MCF 10A (cell line): ENCODE results near the gene ARVCF. TPM values are rescaled to one million over a fixed set of nuclear protein-coding genes. Genes with fewer than 3 reads are reported as not detected.

ENCODE experiments used
- BruUV-seq: library from RNA; stranded (reverse); fragments of 400-500 nt; replicated peaks from 2 replicates; lab custom pipeline; 2021; lab: Mats Ljungman, UMichigan
- CTCF ChIA-PET: fragments of 300-600 bp; sonication (Branson Sonifier 250); formaldehyde crosslinking; extraction: SDS; loops from one replicate; lab custom pipeline; 2021; ENCODE audit warnings: antibody characterized with exemption, inconsistent platforms; lab: Yijun Ruan, JAX
- POLR2A ChIA-PET: fragments of 300-600, 350-650 bp; sonication (Branson Sonifier 250); formaldehyde crosslinking; extraction: SDS; loops from one replicate; lab custom pipeline; 2020; ENCODE audit warnings: antibody characterized with exemption, inconsistent platforms; lab: Yijun Ruan, JAX
- DNase-seq: peaks from one replicate; pipeline ENCODE4 v3.0.0-alpha.2; 2018; ENCODE audit not compliant: unreplicated experiment
- H3K27ac Mint-ChIP-seq: one replicate; pipeline ENCODE4 v1.8.0; 2022; ENCODE audit warnings: mild to moderate bottlenecking, low read depth, mixed read lengths; ENCODE audit not compliant: unreplicated experiment
- H3K27me3 Mint-ChIP-seq: one replicate; pipeline ENCODE4 v1.8.0; 2022; ENCODE audit warnings: mixed read lengths; ENCODE audit not compliant: insufficient read depth, unreplicated experiment
- H3K36me3 Mint-ChIP-seq: one replicate; pipeline ENCODE4 v1.8.0; 2022; ENCODE audit warnings: mild to moderate bottlenecking, moderate library complexity, mixed read lengths; ENCODE audit not compliant: insufficient read depth, unreplicated experiment
- H3K4me1 Mint-ChIP-seq: one replicate; pipeline ENCODE4 v1.8.0; 2022; ENCODE audit warnings: mixed read lengths; ENCODE audit not compliant: insufficient read depth, unreplicated experiment
- H3K4me3 Mint-ChIP-seq: one replicate; pipeline ENCODE4 v1.8.0; 2022; ENCODE audit warnings: mild to moderate bottlenecking, moderate library complexity, mixed read lengths; ENCODE audit not compliant: unreplicated experiment
- H3K9me3 Mint-ChIP-seq: one replicate; pipeline ENCODE4 v1.8.0; 2022; ENCODE audit warnings: mixed read lengths; ENCODE audit not compliant: unreplicated experiment
- CTCF ChIP-seq: fragments of 200-600 bp; IDR thresholded peaks from one replicate; pipeline ENCODE4 v1.8.0; 2022; ENCODE audit warnings: antibody characterized with exemption, mild to moderate bottlenecking; ENCODE audit not compliant: unreplicated experiment
- intact Hi-C: fragments of 100-400 bp; cut with micrococcal nuclease; formaldehyde crosslinking; loops from 2 replicates; pipeline ENCODE4 v1.14.1; 2022
- total RNA-seq: library from RNA; stranded (reverse); gene quantifications from 2 replicates; pipeline ENCODE4 v1.2.3, GENCODE V29; 2022

ARVCF gene
- total RNA-seq, 1 experiment from 2014 or later, result 7.5 TPM

- H3K27me3 Mint-ChIP-seq, result no peaks in the 10 kb centered on the region
- H3K36me3 Mint-ChIP-seq, result peaks cover 1% of the 10 kb centered on the region
- TF ChIP-seq CTCF, result no peak
- intact Hi-C loops, result no loop called here
- no peak for DNase-seq
- ChIA-PET POLR2A (interaction anchor here (0.6 kb wide), 2 partner anchors 15 to 29 kb away, joined by 4 to 5 read pairs; no protein-coding TSS in a partner anchor), CTCF (interaction anchor here (1.9 kb wide), 1 partner anchor 43 kb away, joined by 3 read pairs; no protein-coding TSS in a partner anchor)
- no TSS peak for BruUV-seq
- peak overlapping the region; percentile 35 for H3K4me3 Mint-ChIP-seq
- H3K4me1 Mint-ChIP-seq, result peaks cover 6% of the 10 kb centered on the region
- H3K9me3 Mint-ChIP-seq, result no peaks in the 10 kb centered on the region
- H3K27ac Mint-ChIP-seq, result peak overlapping the region; percentile 19
These were observed 1.4 kb downstream of the ARVCF start for GRCh38 chr22:20015187-20015625.

DNA sequence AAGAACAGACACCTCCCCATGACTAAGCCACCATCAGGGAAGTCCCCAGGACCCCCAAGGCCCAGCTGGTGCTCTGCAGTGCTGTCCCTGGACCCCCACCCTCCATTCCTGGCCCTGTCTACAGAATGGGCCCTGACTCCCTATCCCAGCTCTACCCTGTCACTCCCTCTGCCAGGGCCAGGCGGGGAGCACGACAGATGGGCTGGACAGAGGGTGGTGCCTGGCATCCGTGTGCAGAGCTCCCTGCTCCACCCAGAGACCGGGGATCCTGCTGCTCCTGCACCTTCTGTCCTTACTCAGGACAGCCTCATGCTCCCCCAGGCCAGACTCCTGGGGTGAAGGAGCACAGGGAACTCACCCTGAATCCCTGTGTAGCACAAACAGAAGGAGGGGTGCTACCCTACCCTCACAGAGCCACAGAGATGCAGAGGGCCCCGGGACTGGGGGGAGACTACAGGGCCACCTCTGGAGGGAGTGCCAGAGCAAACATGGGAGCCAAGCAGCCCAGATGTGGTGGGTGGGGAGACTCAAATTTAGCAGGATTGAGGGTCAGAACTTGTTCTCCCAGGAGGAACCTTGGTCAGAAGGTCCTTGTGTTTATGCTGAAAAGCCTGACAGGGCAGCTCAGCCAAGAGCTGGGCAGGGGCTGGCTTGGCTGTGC, 2.0 kb downstream of the ARVCF start:
- Mint-ChIP-seq H3K9me3 (no peaks in the 10 kb centered on the region), H3K4me1 (peaks cover 5% of the 10 kb centered on the region), H3K27me3 (no peaks in the 10 kb centered on the region), H3K36me3 (no peaks in the 10 kb centered on the region), H3K27ac (peak overlapping the region; percentile 19), H3K4me3 (peak overlapping the region; percentile 35)
- CTCF ChIA-PET, result interaction anchor here (1.9 kb wide), 1 partner anchor 42 kb away, joined by 3 read pairs; no protein-coding TSS in a partner anchor
- POLR2A ChIA-PET, result interaction anchor here (0.7 kb wide), 1 partner anchor 134 kb away, joined by 4 read pairs; no protein-coding TSS in a partner anchor
- DNase-seq, result no peak
- intact Hi-C loops, result no loop called here
- TF ChIP-seq CTCF, result no peak
- BruUV-seq, result no TSS peak

DNA sequence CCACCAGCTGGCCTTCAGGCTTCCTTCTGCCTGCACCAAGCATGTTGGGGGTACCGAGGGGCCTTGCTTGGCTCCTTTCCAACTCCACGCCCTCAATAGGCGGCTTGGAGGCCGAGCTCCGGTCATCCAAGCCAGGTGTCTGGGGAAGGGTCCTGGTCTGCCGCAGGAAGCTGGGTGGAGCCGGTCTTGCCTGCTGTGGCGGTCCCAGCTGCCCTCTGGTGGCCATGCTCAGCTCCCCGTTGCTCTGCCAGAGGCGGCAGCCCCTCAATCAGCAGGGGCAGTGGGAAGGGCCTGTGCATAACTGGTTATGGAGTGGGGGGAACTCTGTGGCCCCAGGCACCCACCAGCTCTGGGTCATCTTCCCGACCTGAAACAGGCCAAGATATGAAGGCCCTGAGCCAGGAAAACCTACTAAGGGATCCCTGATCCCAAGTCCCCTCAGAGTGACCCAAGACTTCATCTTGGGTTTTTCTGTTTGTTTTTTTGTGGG, 3.2 kb downstream of the ARVCF start:
- POLR2A ChIA-PET, result interaction anchor here (0.5 kb wide), 1 partner anchor 99 kb away, joined by 3 read pairs; no protein-coding TSS in a partner anchor
- DNase-seq, result no peak

More for the DNA sequence above, 3.2 kb downstream of the ARVCF start:
- BruUV-seq, result no TSS peak
- H3K9me3 Mint-ChIP-seq, result no peaks in the 10 kb centered on the region
- H3K36me3 Mint-ChIP-seq, result no peaks in the 10 kb centered on the region
- H3K27ac Mint-ChIP-seq, result no peak overlapping the region
- H3K27me3 Mint-ChIP-seq, result no peaks in the 10 kb centered on the region
- H3K4me3 Mint-ChIP-seq, result no peak overlapping the region
- intact Hi-C loops, result no loop called here
- CTCF ChIA-PET, result interaction anchor here (0.7 to 0.8 kb wide), 2 partner anchors 18 to 35 kb away, joined by 3 to 4 read pairs; no protein-coding TSS in a partner anchor
- H3K4me1 Mint-ChIP-seq, result peaks cover 8% of the 10 kb centered on the region
- TF ChIP-seq CTCF, result no peak
